GM19043 (cell line): ENCODE data around the gene EIF3A.
A peak's percentile ranks its signal among the peaks of the same experiment; 100 is the strongest.
"Not testable (repeated sequence)": the region's sequence is repeated elsewhere in the genome, so short reads cannot be mapped to it uniquely, and the experiment has no call there.

Experiments used
- ATAC-seq: cut with Tn5 transposase; IDR thresholded peaks from one replicate; pipeline ENCODE4 v1.9.1; 2021; ENCODE audit warnings: low read depth; ENCODE audit not compliant: unreplicated experiment

Gene EIF3A, protein sequence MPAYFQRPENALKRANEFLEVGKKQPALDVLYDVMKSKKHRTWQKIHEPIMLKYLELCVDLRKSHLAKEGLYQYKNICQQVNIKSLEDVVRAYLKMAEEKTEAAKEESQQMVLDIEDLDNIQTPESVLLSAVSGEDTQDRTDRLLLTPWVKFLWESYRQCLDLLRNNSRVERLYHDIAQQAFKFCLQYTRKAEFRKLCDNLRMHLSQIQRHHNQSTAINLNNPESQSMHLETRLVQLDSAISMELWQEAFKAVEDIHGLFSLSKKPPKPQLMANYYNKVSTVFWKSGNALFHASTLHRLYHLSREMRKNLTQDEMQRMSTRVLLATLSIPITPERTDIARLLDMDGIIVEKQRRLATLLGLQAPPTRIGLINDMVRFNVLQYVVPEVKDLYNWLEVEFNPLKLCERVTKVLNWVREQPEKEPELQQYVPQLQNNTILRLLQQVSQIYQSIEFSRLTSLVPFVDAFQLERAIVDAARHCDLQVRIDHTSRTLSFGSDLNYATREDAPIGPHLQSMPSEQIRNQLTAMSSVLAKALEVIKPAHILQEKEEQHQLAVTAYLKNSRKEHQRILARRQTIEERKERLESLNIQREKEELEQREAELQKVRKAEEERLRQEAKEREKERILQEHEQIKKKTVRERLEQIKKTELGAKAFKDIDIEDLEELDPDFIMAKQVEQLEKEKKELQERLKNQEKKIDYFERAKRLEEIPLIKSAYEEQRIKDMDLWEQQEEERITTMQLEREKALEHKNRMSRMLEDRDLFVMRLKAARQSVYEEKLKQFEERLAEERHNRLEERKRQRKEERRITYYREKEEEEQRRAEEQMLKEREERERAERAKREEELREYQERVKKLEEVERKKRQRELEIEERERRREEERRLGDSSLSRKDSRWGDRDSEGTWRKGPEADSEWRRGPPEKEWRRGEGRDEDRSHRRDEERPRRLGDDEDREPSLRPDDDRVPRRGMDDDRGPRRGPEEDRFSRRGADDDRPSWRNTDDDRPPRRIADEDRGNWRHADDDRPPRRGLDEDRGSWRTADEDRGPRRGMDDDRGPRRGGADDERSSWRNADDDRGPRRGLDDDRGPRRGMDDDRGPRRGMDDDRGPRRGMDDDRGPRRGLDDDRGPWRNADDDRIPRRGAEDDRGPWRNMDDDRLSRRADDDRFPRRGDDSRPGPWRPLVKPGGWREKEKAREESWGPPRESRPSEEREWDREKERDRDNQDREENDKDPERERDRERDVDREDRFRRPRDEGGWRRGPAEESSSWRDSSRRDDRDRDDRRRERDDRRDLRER (N-terminal part only)

GRCh38 chr10:119080521-119081259 is at the start of gene EIF3A:
Gene EIF3A, minus strand, starts transcription at chr10:119080817. Its CDS starts 141 bp downstream, at chr10:119080676.
- peak; percentile 75 for ATAC-seq

GRCh38 chr10:119129721-119130120 is 49.1 kb upstream of the EIF3A start:
- ATAC-seq = no peak

GRCh38 chr10:119125942-119126341 is 45.3 kb upstream of the EIF3A start:
- no peak for ATAC-seq

DNA sequence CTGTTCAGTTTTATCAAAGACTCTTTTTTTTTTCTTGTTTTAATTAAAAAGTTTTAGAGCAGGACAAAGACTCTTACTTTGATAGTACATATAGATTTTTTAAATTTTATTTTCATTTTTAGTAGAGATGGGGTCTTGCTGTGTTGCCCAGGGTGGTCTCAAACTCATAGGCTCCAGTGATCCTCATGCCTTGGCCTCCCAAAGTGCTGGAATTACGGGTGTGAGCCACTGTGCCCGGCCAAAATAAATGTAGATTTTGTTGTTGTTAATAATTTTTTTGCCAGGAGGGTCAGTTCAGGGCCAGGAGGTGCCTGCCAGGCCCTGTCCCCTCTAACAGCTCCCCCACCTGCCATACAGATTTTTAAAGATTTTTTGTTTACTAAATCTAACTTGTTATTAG is 40.3 kb upstream of the EIF3A start:
- ATAC-seq = no peak

DNA sequence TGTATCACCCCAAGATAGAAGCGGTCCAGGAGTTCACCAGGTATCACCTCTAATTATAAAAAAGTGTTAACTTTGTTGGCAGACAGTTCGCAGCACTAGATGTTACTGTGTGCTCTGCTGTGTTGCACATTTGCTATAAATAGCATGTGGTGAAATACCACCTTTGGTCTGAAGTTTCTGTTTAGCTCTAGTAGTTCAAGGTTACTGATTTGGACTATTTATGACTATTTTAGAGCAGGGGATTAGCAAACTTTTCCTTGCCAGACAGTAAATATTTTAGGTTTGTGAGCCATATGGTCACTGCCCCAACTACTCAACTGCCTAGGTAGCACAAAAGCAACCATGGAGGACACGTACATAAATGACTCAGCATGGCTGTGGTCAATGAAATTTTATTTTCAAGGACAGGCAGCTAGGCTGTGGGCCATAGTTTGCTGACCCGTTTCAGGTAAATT is 39.8 kb upstream of the EIF3A start:
- ATAC-seq = peak; percentile 87

DNA sequence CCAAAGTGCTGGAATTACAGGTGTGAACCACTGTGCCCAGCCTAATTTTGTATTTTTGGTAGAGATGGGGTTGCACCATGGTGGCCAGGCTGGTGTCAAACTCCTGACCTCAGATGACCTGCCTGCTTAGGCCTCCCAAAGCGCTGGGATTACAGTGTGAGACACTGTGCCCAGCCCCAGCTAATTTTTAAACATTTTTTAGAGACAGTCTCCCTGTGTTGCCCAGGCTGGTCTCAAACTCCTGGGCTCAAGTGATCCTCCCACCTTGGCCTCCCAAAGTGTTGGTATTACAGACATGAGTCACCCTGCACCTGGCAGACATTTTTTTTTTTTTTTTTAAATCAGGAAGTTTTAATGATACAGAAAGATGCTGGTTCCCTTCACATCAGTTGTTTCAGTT is 38.8 kb upstream of the EIF3A start:
- ATAC-seq = no peak

DNA sequence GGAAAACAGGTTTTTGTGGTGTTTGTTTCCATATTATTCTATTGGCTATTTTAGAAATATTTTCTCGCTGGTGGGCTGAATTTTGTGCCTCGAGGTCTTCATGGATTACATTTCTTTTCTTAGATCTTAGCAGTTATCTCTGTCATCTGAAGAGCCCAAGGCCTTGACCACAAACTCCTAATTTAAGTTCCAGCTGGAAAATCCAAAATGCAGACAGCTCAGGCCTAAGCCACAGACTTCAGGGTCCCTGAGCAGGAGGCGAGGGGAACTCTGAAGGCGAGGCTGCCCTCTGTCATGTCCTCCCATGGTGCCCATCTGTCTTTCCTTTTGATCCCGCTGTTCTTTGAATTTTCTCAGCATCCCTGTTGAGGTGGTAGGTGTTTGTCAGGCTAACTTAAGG is 37.6 kb upstream of the EIF3A start:
- no peak for ATAC-seq

- no peak for ATAC-seq
These were observed 35.8 kb upstream of the EIF3A start for GRCh38 chr10:119116326-119116951.

GRCh38 chr10:119115926-119116325 is 35.3 kb upstream of the EIF3A start:
- ATAC-seq = no peak

DNA sequence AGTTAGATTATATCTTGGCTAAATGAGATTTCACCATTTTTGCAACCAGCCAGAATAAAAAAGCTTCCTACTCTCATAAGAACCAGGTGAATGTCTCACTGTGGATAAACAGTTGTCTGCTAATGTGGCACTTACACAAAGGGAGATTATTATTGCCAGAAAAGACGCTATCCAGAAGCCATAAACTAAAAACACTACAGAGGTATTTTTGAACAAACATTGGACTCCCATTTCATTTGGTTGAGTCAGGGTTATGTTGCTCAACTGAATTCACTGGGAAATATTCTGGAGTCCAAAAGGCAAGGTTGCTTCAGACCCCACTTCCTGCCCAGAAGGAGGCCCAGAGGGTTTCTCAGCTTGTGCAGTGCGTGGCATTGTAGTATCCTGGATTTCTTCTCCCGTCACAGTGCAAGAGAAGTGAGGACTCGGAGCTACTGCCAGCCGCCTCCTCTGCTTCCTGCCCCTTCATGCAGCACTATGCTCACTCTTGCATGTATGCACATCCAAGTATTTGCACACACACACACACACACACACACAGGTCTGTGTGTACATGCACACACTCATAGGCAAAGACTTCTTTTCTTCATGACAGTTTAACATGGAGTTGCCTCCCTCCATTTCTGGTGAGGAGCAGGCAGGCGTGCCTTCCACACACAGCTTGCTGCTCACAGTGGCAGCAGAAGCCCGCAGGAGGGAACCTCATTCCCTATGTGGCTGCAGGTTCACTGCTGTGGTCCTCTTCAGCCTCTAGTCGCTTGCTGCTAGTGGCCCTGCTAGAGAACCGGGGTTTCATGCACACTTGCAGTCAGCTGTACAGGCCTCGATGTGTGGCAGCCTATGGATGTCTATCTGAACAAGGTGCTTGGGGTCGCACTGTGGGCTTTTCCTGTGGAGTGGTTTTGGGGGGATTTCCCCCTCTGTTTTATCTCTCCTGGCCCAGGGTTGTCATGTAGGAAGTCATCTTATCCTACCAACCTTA is 33.4 kb upstream of the EIF3A start:
- no peak for ATAC-seq

- ATAC-seq = no peak
These were observed 31.4 kb upstream of the EIF3A start for GRCh38 chr10:119112056-119112455.

- ATAC-seq = not testable (repeated sequence)
These were observed 27.2 kb upstream of the EIF3A start for GRCh38 chr10:119107771-119108170.

- ATAC-seq = not testable (repeated sequence)
These were observed 26.5 kb upstream of the EIF3A start for GRCh38 chr10:119107106-119107505.

DNA sequence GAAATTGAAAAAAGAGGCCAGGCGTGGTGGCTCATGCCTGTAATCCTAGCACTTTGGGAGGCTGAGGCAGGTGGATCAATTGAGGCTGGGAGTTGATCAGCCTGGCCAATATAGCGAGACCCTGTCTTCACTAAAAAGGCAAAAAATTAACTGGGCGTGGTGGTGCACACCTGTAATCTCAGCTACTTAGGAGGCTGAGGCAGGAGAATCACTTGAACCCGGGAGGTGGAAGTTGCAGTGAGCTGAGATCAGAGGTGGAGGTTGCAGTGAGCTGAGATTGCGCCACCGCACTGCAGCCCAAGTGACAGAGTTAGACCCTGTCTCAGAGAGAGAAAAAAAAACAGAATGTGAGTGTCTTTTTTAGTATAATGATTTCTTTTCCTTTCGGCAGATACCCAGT is 25.3 kb upstream of the EIF3A start:
- not testable (repeated sequence) for ATAC-seq

DNA sequence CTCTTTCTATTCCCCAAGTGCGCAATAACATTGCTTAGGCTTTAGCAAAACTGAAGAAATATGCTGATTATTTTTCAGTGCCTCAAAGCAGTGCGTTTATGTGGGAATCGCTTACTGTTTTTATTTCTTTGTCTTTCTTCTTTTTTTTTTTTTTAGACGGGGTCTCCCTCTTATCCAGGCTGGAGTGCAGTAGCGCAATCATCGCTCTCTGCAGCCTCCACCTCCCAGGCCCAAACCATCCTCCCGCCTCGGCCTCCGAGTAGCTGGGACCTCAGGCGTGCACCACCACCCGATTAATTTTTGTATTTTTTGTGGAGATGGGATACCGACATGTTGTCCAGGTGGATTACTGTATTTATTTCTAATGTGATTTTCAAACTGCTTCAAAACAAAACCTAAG is 24.5 kb upstream of the EIF3A start:
- no peak for ATAC-seq

DNA sequence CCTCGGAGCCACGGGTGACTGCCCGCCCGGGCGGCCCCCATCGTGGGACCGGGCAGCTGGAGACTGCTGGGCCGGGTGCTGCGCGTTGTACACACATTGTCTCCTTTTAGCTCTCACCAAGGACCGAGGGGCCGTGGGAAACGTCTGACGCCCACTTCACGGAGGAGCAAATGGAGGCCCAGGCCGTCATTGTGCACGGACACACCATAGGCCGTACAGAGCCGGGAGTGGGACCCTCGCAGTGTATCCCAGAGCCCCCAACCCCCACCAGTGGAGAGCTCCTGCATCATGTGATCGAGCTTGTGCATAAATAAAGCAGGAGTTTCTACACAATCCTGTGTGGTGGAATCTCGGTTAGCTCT is 24.0 kb upstream of the EIF3A start:
- no peak for ATAC-seq

- ATAC-seq = peak; percentile 83
These were observed 23.5 kb upstream of the EIF3A start, which contains the start of gene DENND10 for GRCh38 chr10:119103903-119104653. Gene DENND10, plus strand, starts transcription at chr10:119104113. Its CDS starts 30 bp downstream, at chr10:119104143.
